GM21786 (cell line): ENCODE data around the gene POC5.
A peak's percentile ranks its signal among the peaks of the same experiment; 100 is the strongest.
"Not testable (repeated sequence)": the region's sequence is repeated elsewhere in the genome, so short reads cannot be mapped to it uniquely, and the experiment has no call there.

Experiments used
- ATAC-seq: cut with Tn5 transposase; IDR thresholded peaks from one replicate; pipeline ENCODE4 v1.9.1; 2021; ENCODE audit not compliant: unreplicated experiment

Gene POC5

DNA sequence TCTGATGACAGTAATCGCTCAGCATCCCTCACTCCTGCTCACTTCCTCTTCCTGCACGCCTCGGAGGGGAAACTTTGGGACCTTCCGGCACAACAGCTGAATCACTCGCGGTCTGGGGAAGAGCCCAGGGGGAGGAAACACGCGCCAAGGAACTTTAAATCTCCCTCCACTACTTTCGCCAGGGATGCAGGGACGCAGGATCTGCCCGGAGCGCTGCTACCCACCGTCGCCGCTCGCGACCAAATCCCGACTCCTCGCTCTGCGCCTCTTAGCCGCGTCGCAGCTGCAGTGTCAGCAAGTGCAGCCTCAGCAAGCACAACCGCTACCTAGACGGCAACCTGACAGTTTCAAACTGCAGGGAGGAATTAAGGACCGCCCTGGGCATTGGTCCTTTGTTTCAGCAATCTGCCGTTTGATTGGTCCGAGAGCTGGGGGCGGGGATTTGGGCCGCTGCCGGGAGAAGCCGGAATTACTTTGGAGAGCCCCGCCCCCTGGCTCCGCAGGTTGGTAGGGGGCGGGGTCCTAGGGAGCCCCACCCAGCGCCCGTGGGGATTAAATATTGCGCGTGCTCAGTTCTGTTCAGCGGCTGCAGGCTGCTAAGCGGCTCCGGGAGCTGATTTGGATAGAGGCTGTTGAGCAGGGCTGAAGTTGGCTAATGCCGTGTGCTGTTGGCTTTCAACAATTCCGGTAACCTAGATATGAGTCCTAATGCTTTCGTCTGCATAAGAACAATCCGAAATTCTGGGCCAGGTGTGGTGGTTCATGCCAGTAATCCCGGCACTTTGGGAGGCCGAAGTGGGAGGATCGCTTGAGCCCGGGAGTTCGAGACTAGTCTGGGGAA, at the start of gene POC5:
Gene POC5, minus strand, starts transcription at position 356 of the 841 bp plus-strand sequence. CDS start 4,500 bp downstream, outside the sequence.
- peak; percentile 89 for ATAC-seq

GRCh38 chr5:75758116-75758515, 40.9 kb upstream of the POC5 start:
- ATAC-seq: no peak

DNA sequence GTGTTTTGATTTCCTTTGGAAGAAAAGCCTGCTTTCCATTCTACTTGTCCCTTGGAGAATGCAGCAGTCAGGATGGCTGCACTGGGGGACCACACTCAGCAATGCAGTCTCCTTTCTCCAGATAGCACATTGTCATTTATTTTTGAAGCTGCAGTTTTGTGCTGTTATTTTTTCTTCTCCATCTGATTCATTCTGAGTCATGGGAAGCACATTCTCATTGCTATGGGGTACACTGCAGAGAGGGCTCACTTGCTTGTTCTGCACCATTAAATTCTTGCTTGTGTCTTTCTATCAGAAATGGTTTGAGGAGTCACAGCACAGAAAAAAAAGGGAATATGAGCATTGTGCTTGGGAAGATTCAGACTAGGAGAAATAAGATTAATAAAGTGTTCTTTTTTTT, 39.7 kb upstream of the POC5 start:
- ATAC-seq: no peak

GRCh38 chr5:75756211-75756610, 39.0 kb upstream of the POC5 start:
- ATAC-seq: no peak

DNA sequence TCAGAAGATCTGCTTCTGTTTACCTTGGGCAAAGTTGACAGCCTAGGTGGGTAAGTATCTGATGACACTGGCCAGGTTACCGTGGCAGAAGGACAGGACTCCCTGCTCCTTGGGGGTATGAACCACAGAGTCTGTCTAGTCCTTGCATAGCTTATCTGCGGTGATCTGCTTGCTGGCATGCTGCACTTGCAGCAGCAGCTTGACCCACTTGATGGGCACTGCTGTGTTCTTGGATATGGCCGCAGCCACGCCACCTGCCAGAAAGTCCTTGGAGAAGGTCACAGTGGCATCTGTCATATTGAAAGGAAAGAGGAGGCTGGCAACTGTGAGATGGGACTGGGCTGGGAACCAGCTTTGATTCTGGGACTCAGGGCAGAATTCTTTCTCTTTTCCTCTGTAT, 35.9 kb upstream of the POC5 start:
- ATAC-seq: no peak

GRCh38 chr5:75744355-75744754, 27.1 kb upstream of the POC5 start:
- ATAC-seq: no peak

DNA sequence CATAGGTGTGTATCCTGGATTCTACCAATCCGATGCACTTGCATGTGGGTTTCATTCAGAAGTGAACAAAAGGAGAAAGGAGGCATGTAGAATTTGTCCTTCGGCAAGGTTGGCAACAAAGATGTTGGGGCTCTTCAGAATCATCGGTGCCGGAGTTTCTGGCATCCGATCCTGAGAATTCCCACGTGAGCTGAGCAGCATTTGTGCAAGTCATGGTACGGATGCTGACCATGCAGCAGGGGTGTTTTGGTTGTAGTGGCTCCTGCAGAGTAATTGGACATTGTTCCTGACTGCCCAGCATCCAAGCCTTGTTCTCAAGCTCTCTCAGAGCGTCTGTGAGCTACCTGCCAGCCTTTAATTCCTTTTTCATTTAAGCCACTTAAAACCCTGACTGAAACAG, 19.0 kb upstream of the POC5 start:
- ATAC-seq: no peak

GRCh38 chr5:75734913-75735789, 17.9 kb upstream of the POC5 start:
- no peak for ATAC-seq

- ATAC-seq: no peak
Measured at GRCh38 chr5:75733767-75734166, 16.5 kb upstream of the POC5 start.

DNA sequence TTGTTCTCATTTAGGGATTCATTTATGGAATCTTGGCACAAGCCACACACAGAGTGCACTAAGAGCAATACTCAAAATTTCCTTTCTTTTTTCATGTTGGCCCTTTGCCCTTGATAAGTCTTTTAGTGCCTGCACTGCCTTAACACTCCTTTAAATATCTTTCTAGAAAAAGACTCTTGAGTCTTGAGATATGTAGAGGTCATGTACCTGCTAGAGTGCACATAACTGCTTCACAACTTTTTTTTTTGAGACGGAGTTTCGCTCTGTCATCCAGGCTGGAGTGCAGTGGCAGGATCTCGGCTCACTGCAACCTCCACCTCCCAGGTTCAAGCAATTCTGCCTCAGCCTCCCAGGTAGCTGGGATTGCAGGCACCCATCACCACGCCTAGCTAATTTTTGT, 14.3 kb upstream of the POC5 start:
- ATAC-seq: not testable (repeated sequence)

DNA sequence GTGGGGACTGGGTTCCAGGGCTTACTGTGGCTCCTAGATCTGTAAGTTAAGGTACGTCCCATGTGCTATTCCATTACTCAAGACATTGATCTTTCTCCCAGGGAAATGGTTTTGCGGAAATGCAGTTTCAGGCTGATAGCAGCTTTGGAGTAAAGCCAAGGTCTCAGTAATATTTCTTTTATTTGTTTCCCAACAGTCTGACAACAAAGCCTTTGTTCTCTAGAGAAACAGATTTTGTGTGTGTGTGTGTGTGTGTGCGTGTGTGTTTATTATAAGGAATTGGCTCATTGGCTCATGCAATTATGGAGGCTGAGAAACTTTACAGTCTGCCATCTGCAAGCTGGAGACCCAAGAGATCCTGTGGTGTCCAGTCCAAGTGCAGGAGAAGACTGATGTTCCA, 12.1 kb upstream of the POC5 start:
- no peak for ATAC-seq

DNA sequence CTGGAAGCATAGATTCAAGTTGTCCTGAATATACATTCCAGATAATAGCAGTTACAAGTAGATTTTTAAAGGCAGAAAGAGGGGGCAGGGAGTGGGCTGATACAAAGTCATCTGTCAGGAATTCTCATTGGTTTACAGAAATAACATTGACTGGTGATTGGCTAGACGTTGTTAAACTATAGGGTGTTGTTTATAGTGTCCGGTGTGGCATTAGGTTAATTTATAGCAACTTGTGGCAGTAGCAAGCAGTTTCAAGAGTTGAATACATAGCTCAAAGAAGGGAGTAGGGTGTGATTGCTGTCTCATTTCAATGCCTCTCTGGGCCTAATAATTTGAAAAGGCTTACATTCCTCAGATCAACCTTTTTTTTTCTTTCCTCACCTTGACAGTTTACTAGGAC, 10.7 kb upstream of the POC5 start:
- no peak for ATAC-seq

DNA sequence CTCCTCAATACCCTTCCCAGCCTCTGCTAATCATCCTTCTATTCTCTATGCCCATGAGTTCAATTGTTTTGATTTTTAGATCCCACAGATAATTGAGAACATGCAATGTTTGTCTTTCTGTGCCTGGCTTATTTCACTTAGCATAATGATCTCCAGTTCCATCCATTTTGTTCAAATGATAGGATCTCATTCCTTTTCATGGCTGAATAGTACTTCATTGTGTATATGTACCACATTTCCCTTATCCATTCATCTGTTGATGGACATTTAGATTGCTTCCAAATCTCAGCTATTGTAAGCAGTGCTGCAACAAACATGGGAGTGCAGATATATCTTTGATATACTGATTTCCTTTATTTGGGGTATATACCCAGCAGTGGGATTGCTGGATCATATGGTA, 9.0 kb upstream of the POC5 start:
- not testable (repeated sequence) for ATAC-seq

DNA sequence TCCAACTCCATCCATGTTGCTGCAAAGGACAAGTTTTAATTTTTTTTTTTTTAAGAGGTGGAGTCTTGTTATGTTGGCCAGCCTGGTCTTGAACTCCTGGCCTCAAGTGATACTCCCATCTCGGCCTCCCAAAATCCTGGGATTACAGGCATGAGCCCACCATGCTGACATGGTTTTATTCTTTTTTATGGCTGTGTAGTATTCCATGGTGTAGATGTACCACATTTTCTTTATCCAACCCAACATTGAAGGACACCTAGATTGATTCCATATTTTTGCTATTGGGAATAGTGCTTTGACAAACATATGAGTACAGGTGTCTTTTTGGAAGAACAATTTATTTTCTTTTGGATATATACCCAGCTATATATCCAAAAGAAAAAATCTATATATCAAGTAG, 6.1 kb upstream of the POC5 start:
- ATAC-seq: no peak

DNA sequence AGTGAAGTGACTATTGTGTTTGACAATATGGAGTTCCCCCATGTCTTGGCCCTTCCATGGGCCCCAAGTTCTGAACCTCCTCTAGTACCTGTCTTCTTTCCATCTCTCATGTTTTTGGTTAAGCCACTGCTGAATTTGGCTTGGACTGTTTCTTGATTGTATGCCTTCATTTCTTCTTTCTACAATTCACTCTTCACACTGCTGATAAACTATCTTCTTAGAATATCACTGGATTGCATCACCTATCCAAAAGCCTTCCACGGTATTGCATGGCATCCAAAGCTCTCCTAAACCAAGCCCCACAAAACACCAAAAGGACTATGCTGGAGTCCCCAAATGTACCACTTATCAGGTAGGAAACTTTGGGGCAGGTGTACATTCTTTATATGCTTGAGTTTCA, 4.3 kb upstream of the POC5 start:
- no peak for ATAC-seq

DNA sequence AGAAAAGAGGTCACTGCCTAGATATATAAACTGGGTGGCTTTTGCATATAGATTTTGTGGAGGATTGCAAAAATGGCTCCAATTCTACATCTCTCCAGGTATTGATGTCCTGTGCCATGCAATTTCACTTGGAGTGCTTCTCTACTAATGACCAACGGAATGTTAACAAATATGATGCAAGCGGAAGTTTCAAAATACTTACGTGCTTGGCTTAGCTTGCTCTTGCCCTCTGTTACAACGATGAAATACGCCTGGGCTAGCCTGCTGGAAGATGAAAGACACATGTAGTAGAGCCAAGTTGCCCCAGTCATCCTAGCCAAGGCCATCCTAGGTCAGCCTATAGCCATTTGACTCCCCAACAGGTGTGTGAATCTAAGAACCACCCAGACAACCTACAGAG, 3.6 kb upstream of the POC5 start:
- no peak for ATAC-seq

- peak; percentile 3 for ATAC-seq
Measured at GRCh38 chr5:75716715-75717081, 539 bp downstream of the POC5 start.

DNA sequence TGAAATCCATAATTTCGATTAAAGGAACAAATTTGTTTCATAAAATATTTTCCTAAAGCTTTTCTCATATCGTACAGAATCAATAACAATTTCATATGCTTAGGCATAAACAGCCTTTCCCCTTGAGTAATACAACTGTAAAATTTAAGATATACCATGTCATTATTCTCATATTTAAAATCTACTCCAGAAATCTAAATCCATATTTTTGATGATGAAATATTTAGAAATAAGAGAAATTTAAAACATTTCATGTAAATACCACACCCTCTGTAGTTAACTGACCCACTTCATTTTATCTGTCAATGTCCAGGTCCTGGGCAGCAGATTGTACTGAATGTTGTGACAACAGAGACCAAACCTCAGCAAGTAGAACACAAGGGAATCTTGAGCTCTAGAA, 5.1 kb downstream of the POC5 start:
- no peak for ATAC-seq

- no peak for ATAC-seq
Measured at GRCh38 chr5:75711151-75711550, 6.1 kb downstream of the POC5 start.

- no peak for ATAC-seq
Measured at GRCh38 chr5:75710637-75711036, 6.6 kb downstream of the POC5 start.

- no peak for ATAC-seq
Measured at GRCh38 chr5:75707911-75708509, 9.2 kb downstream of the POC5 start.

DNA sequence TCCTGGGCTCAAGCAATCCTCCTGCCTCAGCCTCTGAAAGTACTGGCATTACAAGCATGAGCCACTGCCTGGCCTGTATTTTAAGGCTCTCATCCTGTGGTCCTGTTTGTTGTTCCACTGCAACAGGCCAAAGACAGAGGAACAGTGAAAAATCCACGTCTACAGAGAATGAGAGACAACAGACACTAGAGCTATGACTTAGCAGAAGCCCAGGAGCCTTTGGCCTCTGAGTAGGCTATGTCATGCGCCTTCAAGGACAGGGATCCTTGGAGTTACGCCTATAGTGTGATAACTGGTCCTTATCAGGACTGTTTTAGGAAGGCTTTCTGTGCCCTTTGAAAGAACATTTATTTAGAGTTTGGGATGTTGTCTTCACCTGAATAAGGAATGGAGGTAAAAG, 10.5 kb downstream of the POC5 start:
- no peak for ATAC-seq
